Stomach (tissue), 4 donors: ENCODE data around the gene CHCHD6.

ENCODE experiments used
- POLR2AphosphoS5 ChIP-seq, 3 donors: sonication (generic); formaldehyde crosslinking; IDR thresholded peaks; one replicate each; pipeline ENCODE4 v1.6.1; 2016; ENCODE audit warnings: antibody characterized with exemption in 3 of 3
- TF ChIP-seq, protein P1 (sequence below), 7 experiments: fragments of 450-650 bp in 4 of 7; fragments of 200-600 bp in 3 of 7; sonication (generic) in 3 of 7; IDR thresholded peaks; one replicate each; pipeline ENCODE4 v1.5.1; 2016 to 2019; ENCODE audit warnings: antibody characterized with exemption in 7 of 7, control low read depth in 2 of 7, mild to moderate bottlenecking in 1 of 7

GRCh38 chr3:126947429-126947828 is 243.4 kb downstream of the CHCHD6 start:
- TF ChIP-seq, protein P1, sequence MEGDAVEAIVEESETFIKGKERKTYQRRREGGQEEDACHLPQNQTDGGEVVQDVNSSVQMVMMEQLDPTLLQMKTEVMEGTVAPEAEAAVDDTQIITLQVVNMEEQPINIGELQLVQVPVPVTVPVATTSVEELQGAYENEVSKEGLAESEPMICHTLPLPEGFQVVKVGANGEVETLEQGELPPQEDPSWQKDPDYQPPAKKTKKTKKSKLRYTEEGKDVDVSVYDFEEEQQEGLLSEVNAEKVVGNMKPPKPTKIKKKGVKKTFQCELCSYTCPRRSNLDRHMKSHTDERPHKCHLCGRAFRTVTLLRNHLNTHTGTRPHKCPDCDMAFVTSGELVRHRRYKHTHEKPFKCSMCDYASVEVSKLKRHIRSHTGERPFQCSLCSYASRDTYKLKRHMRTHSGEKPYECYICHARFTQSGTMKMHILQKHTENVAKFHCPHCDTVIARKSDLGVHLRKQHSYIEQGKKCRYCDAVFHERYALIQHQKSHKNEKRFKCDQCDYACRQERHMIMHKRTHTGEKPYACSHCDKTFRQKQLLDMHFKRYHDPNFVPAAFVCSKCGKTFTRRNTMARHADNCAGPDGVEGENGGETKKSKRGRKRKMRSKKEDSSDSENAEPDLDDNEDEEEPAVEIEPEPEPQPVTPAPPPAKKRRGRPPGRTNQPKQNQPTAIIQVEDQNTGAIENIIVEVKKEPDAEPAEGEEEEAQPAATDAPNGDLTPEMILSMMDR (IDR thresholded peaks at IDR 0.05), result no peak
- no peak for TF ChIP-seq POLR2AphosphoS5 (IDR thresholded peaks at IDR 0.05)
